HG02763 (cell line): ENCODE measurements around the gene ZMYM3.

Experiments
- ATAC-seq: cut with Tn5 transposase; IDR thresholded peaks from one replicate; pipeline ENCODE4 v1.9.1; 2021; ENCODE audit warnings: mild to moderate bottlenecking, moderate library complexity; ENCODE audit not compliant: unreplicated experiment

ZMYM3 gene

GRCh38 chrX:71253253-71254091 lies 468 bp downstream of the ZMYM3 start:
- ATAC-seq: no peak

GRCh38 chrX:71252221-71252620 lies 1.7 kb downstream of the ZMYM3 start:
- ATAC-seq: no peak

GRCh38 chrX:71251466-71251973 lies 2.4 kb downstream of the ZMYM3 start:
- no peak for ATAC-seq

- no peak for ATAC-seq
Observed at GRCh38 chrX:71250841-71251240, 3.1 kb downstream of the ZMYM3 start.

GRCh38 chrX:71245159-71245558 lies 8.8 kb downstream of the ZMYM3 start:
- ATAC-seq: no peak

GRCh38 chrX:71244359-71245128 lies 9.4 kb downstream of the ZMYM3 start:
- ATAC-seq: no peak

GRCh38 chrX:71241301-71241700 lies 12.6 kb downstream of the ZMYM3 start:
- ATAC-seq: no peak

- no peak for ATAC-seq
Observed at GRCh38 chrX:71239781-71240180, 14.2 kb downstream of the ZMYM3 start.

- no peak for ATAC-seq
Observed at GRCh38 chrX:71236836-71237235, 17.1 kb downstream of the ZMYM3 start.

GRCh38 chrX:71235482-71235881 lies 18.5 kb downstream of the ZMYM3 start:
- ATAC-seq: no peak

- no peak for ATAC-seq
Observed at GRCh38 chrX:71228063-71228642, 25.8 kb downstream of the ZMYM3 start.

- ATAC-seq: no peak
Observed at GRCh38 chrX:71227370-71228062, 26.4 kb downstream of the ZMYM3 start.

- no peak for ATAC-seq
Observed at GRCh38 chrX:71225676-71226075, 28.3 kb downstream of the ZMYM3 start.

GRCh38 chrX:71225009-71225408 lies 28.9 kb downstream of the ZMYM3 start:
- ATAC-seq: no peak

- ATAC-seq: no peak
Observed at GRCh38 chrX:71224098-71224708, 29.7 kb downstream of the ZMYM3 start.

GRCh38 chrX:71222929-71223328 lies 31.0 kb downstream of the ZMYM3 start, which contains the start of gene GJB1:
TSS of gene GJB1 (plus strand) at chrX:71223224. CDS start at chrX:71223708, 484 bp downstream.
- ATAC-seq: no peak

GRCh38 chrX:71221145-71221544 lies 32.8 kb downstream of the ZMYM3 start:
- ATAC-seq: no peak

GRCh38 chrX:71217298-71217697 lies 36.6 kb downstream of the ZMYM3 start:
- no peak for ATAC-seq

- no peak for ATAC-seq
Observed at GRCh38 chrX:71216485-71216884, 37.5 kb downstream of the ZMYM3 start.

GRCh38 chrX:71215338-71215912 lies 38.5 kb downstream of the ZMYM3 start:
- no peak for ATAC-seq
